H1 (cell line): ENCODE results near the gene LYRM4. TPM values are rescaled to one million over a fixed set of nuclear protein-coding genes. Genes with fewer than 3 reads are reported as not detected.

Experiments
- KDM5A ChIP-seq: fragments of 200-600 bp; IDR thresholded peaks from 2 replicates; pipeline ENCODE4 v1.7.1; 2012; ENCODE audit warnings: mild to moderate bottlenecking, low read length, inconsistent platforms, mixed read lengths
- RBBP5 ChIP-seq: IDR thresholded peaks from 2 replicates; pipeline ENCODE4 v1.7.1; 2012; ENCODE audit warnings: low read depth, mild to moderate bottlenecking, inconsistent platforms, low read length, moderate library complexity, borderline replicate concordance
- SAP30 ChIP-seq: fragments of 300-600 bp; sonication (generic); IDR thresholded peaks from 2 replicates; pipeline ENCODE4 v1.7.1; 2012; ENCODE audit warnings: low read length, moderate library complexity, mild to moderate bottlenecking, inconsistent platforms; ENCODE audit not compliant: insufficient read depth, insufficient replicate concordance
- TBP ChIP-seq: IDR thresholded peaks from 2 replicates; pipeline ENCODE4 v1.6.1; 2011; ENCODE audit warnings: low read depth, low read length, improper control_type of control experiment
- polyA plus RNA-seq, 7 experiments: library from polyadenylated mRNA; depleted of rRNA in 3 of 7; stranded (reverse) in 5 of 7; unstranded in 2 of 7; fragments of >200 nt in 5 of 7; fragments of 200-250 nt in 2 of 7; gene quantifications; 1 replicate in 5 of 7; 2 replicates in 1 of 7; 4 replicates in 1 of 7; pipeline versions ENCODE4 v1.2.1 to v1.2.3, GENCODE V29; 2011 to 2013; ENCODE audit warnings: missing spikeins in 2 of 7, mixed read lengths in 2 of 7
- total RNA-seq: library from RNA; stranded (reverse); fragmentation: NEBNext Ultra II Directional; extraction: Animal tissue kit (Norgen Biotek cat#: 25700); gene quantifications from 2 replicates; pipeline ENCODE4 v1.2.1, GENCODE V29; 2021

The LYRM4 gene
- total and polyA plus RNA-seq, 2 of the 8 experiments (the other 6 are each of a cell fraction or from before 2014, with no cell fraction given): 56.6 to 62.8 TPM

DNA sequence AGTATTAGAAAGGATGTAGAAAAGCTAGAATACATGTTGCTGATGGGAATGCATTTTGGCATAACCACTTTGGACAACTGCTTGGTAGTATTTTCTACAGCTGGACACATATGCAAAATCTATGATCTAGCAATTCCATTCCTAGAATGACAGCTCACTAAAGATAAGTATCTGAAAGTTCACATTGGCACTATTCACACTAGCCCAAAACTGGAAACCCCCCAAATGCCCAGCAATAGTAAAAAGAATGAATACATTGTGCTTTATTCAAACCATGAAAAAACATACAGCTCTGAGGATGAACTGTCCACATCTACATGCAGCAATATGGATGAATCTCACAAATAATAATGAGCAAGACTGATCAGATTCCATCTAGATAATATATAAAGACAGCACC lies 96.7 kb downstream of the LYRM4 start (continued):
- TF ChIP-seq RBBP5 (no peak), TBP (no peak), SAP30 (no peak), KDM5A (no peak)
